Fibroblast of mammary gland (primary cell): ENCODE data around the gene TPPP3.

Experiments
- DNase-seq: peaks from one replicate; pipeline ENCODE4 v3.0.0-alpha.2; 2010; ENCODE audit warnings: low read depth
- H3K4me3 ChIP-seq: 2 replicates; pipeline ENCODE4 v1.5.1; 2011; ENCODE audit warnings: low read depth, mild to moderate bottlenecking, low read length, moderate library complexity; ENCODE audit not compliant: control insufficient read depth
- TF ChIP-seq, protein P1 (sequence below): conservative IDR thresholded peaks from 2 replicates; pipeline ENCODE4 v1.5.1; 2011; ENCODE audit warnings: low read depth, low read length, inconsistent platforms; ENCODE audit not compliant: control insufficient read depth, insufficient read depth

Gene TPPP3

DNA sequence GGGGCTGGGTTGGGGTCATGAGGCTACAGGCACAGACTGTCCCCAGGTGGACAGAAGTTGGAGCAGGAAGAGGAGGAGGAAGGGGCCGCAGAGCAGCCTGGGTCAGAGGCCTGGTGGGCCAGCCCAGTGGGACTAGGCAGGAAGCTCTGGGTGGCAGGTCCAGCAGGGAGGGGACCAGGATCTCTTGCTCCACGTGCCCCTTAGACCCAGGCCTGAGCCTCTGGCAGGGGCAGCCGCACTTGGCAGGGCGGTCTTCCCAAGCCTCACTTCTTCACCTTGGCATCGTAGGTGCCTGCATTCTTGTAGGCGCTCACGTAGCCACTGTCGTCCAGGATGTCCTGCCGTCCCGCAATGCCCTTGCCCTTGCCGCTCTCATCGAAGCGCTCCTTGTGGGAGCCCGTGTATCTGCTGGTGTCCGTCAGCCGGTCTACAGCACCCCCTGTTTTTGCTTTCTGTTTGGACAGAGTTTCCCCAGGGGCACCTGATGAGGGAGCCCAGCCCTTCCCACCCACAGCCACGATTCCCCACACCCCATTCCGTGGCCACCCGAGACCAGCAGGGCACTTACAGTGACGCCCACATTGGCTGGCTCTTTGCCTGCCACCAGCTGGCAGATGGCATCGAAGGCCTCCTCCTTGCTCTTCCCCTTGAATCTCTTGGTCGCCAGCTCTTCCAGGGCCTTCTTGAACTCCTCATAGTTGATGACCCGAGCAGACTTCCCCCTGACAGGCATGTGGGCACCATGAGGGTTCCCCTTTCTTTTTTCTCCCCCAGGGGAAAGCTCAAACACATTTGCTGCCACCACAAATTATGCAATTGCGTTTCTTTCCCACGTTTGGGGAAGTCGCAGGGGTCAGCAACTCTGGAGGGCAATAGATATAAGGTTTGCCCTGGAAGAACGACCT, 3.1 kb downstream of the TPPP3 start:
- TF ChIP-seq, protein P1, sequence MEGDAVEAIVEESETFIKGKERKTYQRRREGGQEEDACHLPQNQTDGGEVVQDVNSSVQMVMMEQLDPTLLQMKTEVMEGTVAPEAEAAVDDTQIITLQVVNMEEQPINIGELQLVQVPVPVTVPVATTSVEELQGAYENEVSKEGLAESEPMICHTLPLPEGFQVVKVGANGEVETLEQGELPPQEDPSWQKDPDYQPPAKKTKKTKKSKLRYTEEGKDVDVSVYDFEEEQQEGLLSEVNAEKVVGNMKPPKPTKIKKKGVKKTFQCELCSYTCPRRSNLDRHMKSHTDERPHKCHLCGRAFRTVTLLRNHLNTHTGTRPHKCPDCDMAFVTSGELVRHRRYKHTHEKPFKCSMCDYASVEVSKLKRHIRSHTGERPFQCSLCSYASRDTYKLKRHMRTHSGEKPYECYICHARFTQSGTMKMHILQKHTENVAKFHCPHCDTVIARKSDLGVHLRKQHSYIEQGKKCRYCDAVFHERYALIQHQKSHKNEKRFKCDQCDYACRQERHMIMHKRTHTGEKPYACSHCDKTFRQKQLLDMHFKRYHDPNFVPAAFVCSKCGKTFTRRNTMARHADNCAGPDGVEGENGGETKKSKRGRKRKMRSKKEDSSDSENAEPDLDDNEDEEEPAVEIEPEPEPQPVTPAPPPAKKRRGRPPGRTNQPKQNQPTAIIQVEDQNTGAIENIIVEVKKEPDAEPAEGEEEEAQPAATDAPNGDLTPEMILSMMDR, result no peak

DNA sequence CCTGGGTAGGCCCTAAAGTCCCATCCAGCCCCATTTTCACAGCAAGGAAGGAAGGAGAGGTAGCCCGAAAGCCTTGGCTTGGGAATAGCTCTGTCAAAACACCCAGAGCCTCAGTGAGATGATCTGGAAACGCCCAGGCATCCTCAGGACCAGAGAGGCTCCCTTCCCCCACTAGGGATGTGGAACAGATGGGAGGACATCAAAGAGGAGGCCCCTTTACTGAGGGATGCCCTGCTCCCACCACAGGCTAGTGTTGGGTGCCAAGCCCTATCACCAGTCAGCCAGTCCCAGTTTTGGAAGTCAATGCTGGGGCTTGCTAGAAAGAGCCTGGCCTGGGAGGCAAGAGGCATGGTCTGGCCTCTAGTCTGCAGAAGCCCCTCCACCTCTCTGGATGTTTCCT, 4.7 kb downstream of the TPPP3 start:
- TF ChIP-seq, protein P1, result no peak
- DNase-seq, result no peak
- no peak overlapping the region for H3K4me3 ChIP-seq

More for the DNA sequence above, 3.1 kb downstream of the TPPP3 start:
- no peak for DNase-seq
- no peak overlapping the region for H3K4me3 ChIP-seq

DNA sequence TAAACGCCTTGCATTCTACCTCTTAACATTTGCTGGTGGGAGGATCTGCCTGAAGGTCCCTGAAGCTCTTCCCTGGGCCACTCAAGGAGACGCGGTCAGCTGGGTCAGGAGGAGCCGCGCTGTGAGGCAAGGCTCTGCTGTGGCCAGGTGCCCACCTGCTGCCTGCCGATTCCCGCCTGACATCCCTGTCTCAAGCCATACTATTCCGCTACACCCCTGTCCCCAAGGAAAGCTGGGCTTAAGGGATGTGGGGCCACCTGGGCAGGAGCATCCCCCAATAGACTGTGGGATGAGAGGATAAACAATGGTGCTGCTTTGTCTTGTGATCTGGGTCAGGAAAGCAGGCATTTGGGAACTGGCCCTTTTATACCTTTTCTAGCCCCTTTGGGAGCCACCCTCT, 5.1 kb downstream of the TPPP3 start:
- H3K4me3 ChIP-seq, result no peak overlapping the region
- DNase-seq, result no peak
- TF ChIP-seq, protein P1, result no peak

DNA sequence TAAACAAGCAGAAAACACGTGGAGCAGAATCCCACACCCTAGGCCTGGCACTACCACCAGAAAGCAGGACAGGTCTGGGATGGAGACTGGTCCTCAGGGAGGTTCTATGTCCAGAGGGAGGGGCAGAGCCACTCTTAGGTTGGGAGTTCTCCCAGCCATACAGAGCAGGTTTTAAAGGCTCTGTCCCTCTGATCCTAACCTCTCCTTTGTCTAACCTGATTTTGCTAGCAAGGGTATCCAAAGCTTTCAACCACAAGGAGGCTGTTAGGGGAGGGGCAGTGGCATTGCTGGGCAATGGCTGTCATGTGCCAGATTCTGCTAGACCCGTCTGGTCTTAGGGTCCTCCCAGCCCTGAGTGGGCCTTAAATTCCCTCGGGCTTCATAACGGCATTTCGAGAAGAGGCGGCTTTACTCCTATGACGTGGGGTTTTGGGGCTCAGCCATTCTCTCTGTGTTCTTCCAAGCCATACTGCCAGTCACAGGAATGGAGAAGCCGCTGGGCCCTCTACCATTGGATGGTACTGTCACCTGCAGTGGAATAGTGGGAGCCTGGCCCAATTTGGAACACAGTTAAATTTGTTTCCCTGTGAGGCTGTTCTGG, 5.7 kb downstream of the TPPP3 start:
- no peak for DNase-seq
- TF ChIP-seq, protein P1, result no peak
- H3K4me3 ChIP-seq, result no peak overlapping the region

DNA sequence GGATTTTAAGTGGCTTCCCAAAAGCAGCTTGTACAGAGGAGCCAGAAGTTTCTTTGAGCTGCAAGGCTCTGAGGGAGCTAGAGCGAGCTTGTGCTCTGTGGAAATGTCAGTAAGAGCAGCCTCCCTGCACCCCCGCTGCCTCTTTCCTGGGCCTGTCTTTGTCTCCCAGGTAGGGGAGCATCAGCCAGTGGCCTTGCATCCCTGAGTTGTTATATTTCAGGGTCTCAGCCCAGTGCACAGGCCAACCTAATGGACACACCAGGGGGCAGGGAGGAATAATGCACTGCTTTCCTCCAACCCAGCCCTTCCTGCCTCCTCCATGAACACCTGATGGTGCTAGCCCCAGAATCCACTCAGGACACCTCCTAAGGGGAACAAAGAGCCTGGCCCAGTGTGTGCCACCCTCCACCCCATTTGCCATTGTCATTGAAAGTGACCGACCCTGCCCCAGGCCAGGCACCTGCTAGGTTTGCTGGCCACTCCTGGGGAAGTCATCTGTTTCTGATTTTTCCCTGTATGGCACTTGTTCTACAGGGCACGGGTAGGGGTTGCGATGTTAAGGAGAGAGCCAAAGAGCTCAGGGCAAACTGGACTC, 6.3 kb downstream of the TPPP3 start:
- TF ChIP-seq, protein P1, result no peak
- no peak for DNase-seq

DNA sequence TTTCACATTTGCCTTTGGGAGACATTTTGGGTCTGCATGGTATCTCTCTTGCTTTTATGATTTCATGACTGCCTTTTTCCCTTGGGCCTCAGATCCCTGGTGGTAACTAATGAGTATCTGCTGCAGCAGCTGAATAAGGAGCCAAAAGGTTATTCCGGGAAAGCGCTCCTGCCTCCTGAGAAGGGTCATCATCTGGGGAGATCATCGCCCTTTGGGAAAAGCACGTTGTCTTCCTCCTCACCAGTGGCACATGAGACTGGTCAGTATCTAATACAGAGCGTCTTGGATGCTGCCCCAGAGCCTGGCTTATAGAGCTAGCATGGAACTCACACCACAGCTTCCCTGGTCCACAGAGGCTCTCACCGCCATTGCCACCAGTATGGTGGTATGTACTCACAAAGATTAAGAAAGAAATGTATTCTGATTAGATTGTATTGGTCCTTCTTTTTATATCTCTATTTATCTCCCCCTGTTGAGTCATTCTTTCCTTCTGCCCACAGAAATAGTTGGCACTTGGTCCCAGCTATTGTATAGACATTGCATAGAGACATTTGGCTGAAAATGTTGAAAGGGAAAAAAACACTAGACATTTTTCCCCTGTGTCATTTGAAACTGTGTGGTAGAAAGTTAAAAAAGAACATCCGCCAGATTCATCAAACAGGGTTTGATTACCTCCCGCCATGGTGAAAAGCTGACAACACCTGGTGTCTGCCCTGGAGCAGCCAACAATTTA, 8.4 kb downstream of the TPPP3 start:
- TF ChIP-seq, protein P1, result no peak
- no peak for DNase-seq
- H3K4me3 ChIP-seq, result no peak overlapping the region

More for the DNA sequence above, 6.3 kb downstream of the TPPP3 start:
- H3K4me3 ChIP-seq, result no peak overlapping the region
